ENCODE measurements around the gene DNER. TPM values are rescaled to one million over a fixed set of nuclear protein-coding genes. Genes with fewer than 3 reads are reported as not detected.

Gene DNER
- total RNA-seq, 1 donor from 2014 or later: 1.2 TPM

DNA sequence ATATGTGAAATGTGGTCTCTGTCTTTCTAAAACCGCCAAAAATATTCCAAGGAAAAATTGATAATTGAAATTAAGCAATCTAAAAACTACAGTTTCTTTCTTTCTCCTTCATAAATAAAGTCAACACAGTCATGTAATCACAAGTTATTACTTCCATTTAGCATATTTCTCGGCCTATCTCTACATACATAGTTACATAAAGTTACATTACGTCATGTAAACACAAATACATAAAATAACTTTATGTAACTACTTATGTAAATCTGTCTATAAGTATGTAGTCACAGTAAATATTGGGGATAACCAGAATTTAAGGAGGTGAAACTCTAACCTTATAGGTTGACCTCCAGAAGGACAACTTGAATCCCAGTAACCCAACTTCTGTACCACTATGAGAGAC is 394.8 kb downstream of the DNER start:
- intact Hi-C loops (cut with DNase I): no loop called here
- Histone ChIP-seq H3K27me3 (ENCODE audit: low read depth) (no peaks in the 10 kb centered on the region), H3K4me1 (no peaks in the 10 kb centered on the region), H3K9me3 (no peaks in the 10 kb centered on the region), H3K36me3 (no peaks in the 10 kb centered on the region), H3K4me3 (no peak overlapping the region), H3K27ac (no peak overlapping the region)
- DNase-seq (no peak), ATAC-seq (no peak)
- TF ChIP-seq, protein P1, sequence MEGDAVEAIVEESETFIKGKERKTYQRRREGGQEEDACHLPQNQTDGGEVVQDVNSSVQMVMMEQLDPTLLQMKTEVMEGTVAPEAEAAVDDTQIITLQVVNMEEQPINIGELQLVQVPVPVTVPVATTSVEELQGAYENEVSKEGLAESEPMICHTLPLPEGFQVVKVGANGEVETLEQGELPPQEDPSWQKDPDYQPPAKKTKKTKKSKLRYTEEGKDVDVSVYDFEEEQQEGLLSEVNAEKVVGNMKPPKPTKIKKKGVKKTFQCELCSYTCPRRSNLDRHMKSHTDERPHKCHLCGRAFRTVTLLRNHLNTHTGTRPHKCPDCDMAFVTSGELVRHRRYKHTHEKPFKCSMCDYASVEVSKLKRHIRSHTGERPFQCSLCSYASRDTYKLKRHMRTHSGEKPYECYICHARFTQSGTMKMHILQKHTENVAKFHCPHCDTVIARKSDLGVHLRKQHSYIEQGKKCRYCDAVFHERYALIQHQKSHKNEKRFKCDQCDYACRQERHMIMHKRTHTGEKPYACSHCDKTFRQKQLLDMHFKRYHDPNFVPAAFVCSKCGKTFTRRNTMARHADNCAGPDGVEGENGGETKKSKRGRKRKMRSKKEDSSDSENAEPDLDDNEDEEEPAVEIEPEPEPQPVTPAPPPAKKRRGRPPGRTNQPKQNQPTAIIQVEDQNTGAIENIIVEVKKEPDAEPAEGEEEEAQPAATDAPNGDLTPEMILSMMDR (IDR thresholded peaks at IDR 0.05): no peak

DNA sequence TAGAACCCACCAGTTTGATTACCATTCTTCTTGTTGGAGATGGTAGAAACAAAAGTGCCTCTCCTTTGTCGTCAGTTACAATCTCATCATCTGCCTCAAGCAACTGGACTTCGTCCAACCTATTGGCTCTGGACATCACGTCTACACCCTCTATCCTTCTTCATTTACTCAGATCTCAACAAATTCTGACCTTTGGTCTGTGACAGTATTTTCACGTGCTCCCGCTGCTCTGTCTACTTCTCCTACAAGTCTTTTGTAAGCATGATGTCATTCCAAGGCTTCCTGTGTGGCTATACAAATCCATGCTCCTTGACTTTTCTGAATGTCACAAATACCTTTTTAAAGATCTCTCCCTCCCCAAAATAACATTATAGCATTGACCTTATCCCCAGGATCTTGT is 400.2 kb downstream of the DNER start:
- Histone ChIP-seq H3K36me3 (no peaks in the 10 kb centered on the region), H3K27ac (no peak overlapping the region), H3K9me3 (no peaks in the 10 kb centered on the region), H3K4me1 (no peaks in the 10 kb centered on the region), H3K4me3 (no peak overlapping the region), H3K27me3 (ENCODE audit: low read depth) (no peaks in the 10 kb centered on the region)
- DNase-seq (no peak), ATAC-seq (no peak)
- intact Hi-C loops (cut with DNase I): no loop called here
- TF ChIP-seq, protein P1 (IDR thresholded peaks at IDR 0.05): no peak

DNA sequence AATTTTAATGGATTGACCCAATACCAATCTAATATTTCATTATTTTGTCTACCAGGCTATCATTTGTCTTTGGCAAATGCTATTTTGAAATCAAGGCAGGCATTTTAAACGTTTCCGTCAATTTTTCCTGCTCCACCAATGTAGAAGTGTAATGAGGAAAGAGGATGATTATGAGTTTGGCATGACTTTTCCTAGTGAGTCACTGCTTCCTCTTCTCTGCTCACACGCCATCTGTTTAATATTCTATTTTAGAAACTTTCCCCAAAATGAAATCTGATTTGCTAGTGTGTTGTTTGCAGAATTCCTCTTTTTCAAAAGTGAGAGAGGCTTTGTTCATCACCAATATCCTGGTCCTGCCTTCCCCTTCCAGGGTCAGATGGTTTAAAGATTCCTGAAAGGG is 400.8 kb downstream of the DNER start:
- Histone ChIP-seq H3K36me3 (no peaks in the 10 kb centered on the region), H3K27ac (peak overlapping the region; percentile 18), H3K4me1 (no peaks in the 10 kb centered on the region), H3K4me3 (no peak overlapping the region), H3K9me3 (no peaks in the 10 kb centered on the region), H3K27me3 (ENCODE audit: low read depth) (no peaks in the 10 kb centered on the region)
- peak; percentile 46 to 67 for ATAC-seq
- no peak for DNase-seq
- intact Hi-C loops (cut with DNase I): no loop called here
- TF ChIP-seq, protein P1 (IDR thresholded peaks at IDR 0.05): no peak

Other genes starting within 250 kb of the DNER start
- 229 TPM for gene TRIP12, start 207.5 kb upstream of the DNER start, total RNA-seq
- 3.3 TPM for gene FBXO36, start 207.9 kb upstream of the DNER start, total RNA-seq